GM03348 (cell line): ENCODE data around the gene ZC3H18.
"Not testable (repeated sequence)": the region's sequence is repeated elsewhere in the genome, so short reads cannot be mapped to it uniquely, and the experiment has no call there.

ENCODE experiments used
- DNase-seq: peaks from one replicate; pipeline ENCODE4 v3.0.0; 2012; ENCODE audit warnings: low spot score

Gene ZC3H18

GRCh38 chr16:88605186-88606147 lies 35.3 kb downstream of the ZC3H18 start:
- no peak for DNase-seq

- no peak for DNase-seq
These were observed 36.0 kb downstream of the ZC3H18 start for GRCh38 chr16:88606148-88606757.

GRCh38 chr16:88608076-88608475 lies 37.9 kb downstream of the ZC3H18 start:
- DNase-seq = no peak

GRCh38 chr16:88609426-88609825 lies 39.2 kb downstream of the ZC3H18 start:
- DNase-seq = not testable (repeated sequence)

- DNase-seq = no peak
These were observed 39.9 kb downstream of the ZC3H18 start for GRCh38 chr16:88610080-88610479.

GRCh38 chr16:88610909-88611812 lies 41.0 kb downstream of the ZC3H18 start:
- DNase-seq = no peak

GRCh38 chr16:88613293-88613692 lies 43.1 kb downstream of the ZC3H18 start:
- DNase-seq = no peak

GRCh38 chr16:88613911-88614817 lies 44.0 kb downstream of the ZC3H18 start:
- no peak for DNase-seq

GRCh38 chr16:88614818-88615580 lies 44.8 kb downstream of the ZC3H18 start:
- DNase-seq = no peak

- DNase-seq = no peak
These were observed 46.1 kb downstream of the ZC3H18 start for GRCh38 chr16:88616320-88616719.

- no peak for DNase-seq
These were observed 46.5 kb downstream of the ZC3H18 start for GRCh38 chr16:88616736-88617135.

GRCh38 chr16:88617268-88618031 lies 47.2 kb downstream of the ZC3H18 start:
- no peak for DNase-seq

- DNase-seq = no peak
These were observed 48.2 kb downstream of the ZC3H18 start for GRCh38 chr16:88618182-88618955.

GRCh38 chr16:88618956-88619667 lies 48.9 kb downstream of the ZC3H18 start:
- no peak for DNase-seq

GRCh38 chr16:88619859-88620815 lies 49.9 kb downstream of the ZC3H18 start:
- no peak for DNase-seq

GRCh38 chr16:88622125-88622524 lies 51.9 kb downstream of the ZC3H18 start:
- no peak for DNase-seq

- no peak for DNase-seq
These were observed 52.7 kb downstream of the ZC3H18 start for GRCh38 chr16:88622866-88623265.
